Stomach (tissue), 9 donors: ENCODE results near the gene ECI2. TPM values are rescaled to one million over a fixed set of nuclear protein-coding genes. Genes with fewer than 3 reads are reported as not detected.

ENCODE experiments used
- DNase-seq, 2 donors: peaks; one replicate each; pipeline versions ENCODE4 v3.0.0 to v3.0.0-alpha.2; 2013 to 2019
- H3K27ac ChIP-seq, 5 donors: fragments of 200-600 bp in 4 of 5; sonication (generic) in 4 of 5; one replicate each; pipeline ENCODE4 v1.5.1; 2013 to 2019; ENCODE audit warnings: mild to moderate bottlenecking in 1 of 5, moderate library complexity in 1 of 5
- H3K27me3 ChIP-seq, 3 donors: fragments of 200-600 bp; sonication (generic); one replicate each; pipeline ENCODE4 v1.5.1; 2017 to 2019; ENCODE audit warnings: mixed run types in 1 of 3
- H3K36me3 ChIP-seq, 4 donors: fragments of 200-600 bp; sonication (generic); 1 replicate in 3 of 4; 2 replicates in 1 of 4; pipeline ENCODE4 v1.5.1; 2016 to 2019
- H3K4me1 ChIP-seq, 4 donors: fragments of 200-600 bp; sonication (generic); one replicate each; pipeline ENCODE4 v1.5.1; 2016 to 2019
- H3K4me3 ChIP-seq, 4 donors: fragments of 200-600 bp; sonication (generic) in 3 of 4; one replicate each; pipeline ENCODE4 v1.5.1; 2016 to 2019; ENCODE audit warnings: mild to moderate bottlenecking in 1 of 4
- H3K9me3 ChIP-seq, 4 donors: fragments of 200-600 bp; sonication (generic); one replicate each; pipeline ENCODE4 v1.5.1; 2016 to 2019
- CTCF ChIP-seq, 7 experiments: fragments of 450-650 bp in 4 of 7; fragments of 200-600 bp in 3 of 7; sonication (generic) in 3 of 7; IDR thresholded peaks; one replicate each; pipeline ENCODE4 v1.5.1; 2016 to 2019; ENCODE audit warnings: antibody characterized with exemption in 7 of 7, control low read depth in 2 of 7, mild to moderate bottlenecking in 1 of 7
- EP300 ChIP-seq: sonication (generic); formaldehyde crosslinking; IDR thresholded peaks from one replicate; pipeline ENCODE4 v1.6.1; 2017; ENCODE audit warnings: antibody characterized with exemption
- POLR2A ChIP-seq, 4 donors: fragments of 450-650 bp; IDR thresholded peaks; one replicate each; pipeline ENCODE4 v1.6.1; 2016; ENCODE audit warnings: antibody characterized with exemption in 4 of 4, control low read depth in 2 of 4, mild to moderate bottlenecking in 1 of 4, moderate library complexity in 1 of 4
- POLR2AphosphoS5 ChIP-seq, 3 donors: sonication (generic); formaldehyde crosslinking; IDR thresholded peaks; one replicate each; pipeline ENCODE4 v1.6.1; 2016; ENCODE audit warnings: antibody characterized with exemption in 3 of 3
- WGBS, 5 donors: extraction: QIAGEN DNeasy Blood & Tissue Kit in 3 of 5; methylation state at CpG; one replicate each; pipeline versions ENCODE4 v1.1.5 to v1.1.7; 2013 to 2018; 5-methylcytosine and 5-hydroxymethylcytosine counted together
- intact Hi-C: fragments of 100-400 bp; cut with DNase I; formaldehyde crosslinking; loops from one replicate; pipeline ENCODE4 v1.15.1; 2023; ENCODE audit warnings: low total_unique reads
- polyA plus RNA-seq, 3 donors: library from polyadenylated mRNA; stranded (reverse); fragments of 200-250 nt; gene quantifications; one replicate each; pipeline ENCODE4 v1.2.3, GENCODE V29; 2013
- total RNA-seq, 5 donors: library from RNA; depleted of rRNA; stranded (reverse); fragments of >200 nt; gene quantifications; one replicate each; pipeline versions ENCODE4 v1.1.0 to v1.2.3, GENCODE V29; 2014 to 2016
- donor health status: healthy with polysubstance abuse.
- donor health status: Bipolar disorder and iron deficiency.
- donor health status: healthy.

The ECI2 gene
- total and polyA plus RNA-seq, 8 donors: 22.8 to 107 (median 60.8) TPM

- 74 to 84% (median 80%) methylated on average over 8 of the region's 8 CpGs for WGBS, 5 donors
- Histone ChIP-seq H3K27ac (no peak overlapping the region), H3K36me3 (no peaks in the 10 kb centered on the region), H3K4me3 (no peak overlapping the region), H3K9me3 (no peaks in the 10 kb centered on the region), H3K4me1 (no peaks in the 10 kb centered on the region), H3K27me3 (no peaks in the 10 kb centered on the region)
- intact Hi-C loops: no loop called here
- DNase-seq: no peak
- TF ChIP-seq CTCF (IDR thresholded peaks at IDR 0.05) (no peak), EP300 (no peak), POLR2A (IDR thresholded peaks at IDR 0.05) (no peak), POLR2AphosphoS5 (IDR thresholded peaks at IDR 0.05) (no peak)
These were observed 43.5 kb upstream of the ECI2 start for GRCh38 chr6:4178737-4179333.

GRCh38 chr6:4176907-4177306 is 41.5 kb upstream of the ECI2 start:
- no peak overlapping the region for H3K27ac ChIP-seq
- no peaks in the 10 kb centered on the region for H3K36me3 ChIP-seq
- no peaks in the 10 kb centered on the region for H3K27me3 ChIP-seq
- no peaks in the 10 kb centered on the region for H3K9me3 ChIP-seq
- intact Hi-C loops: no loop called here
- no peak for DNase-seq
- TF ChIP-seq POLR2A (IDR thresholded peaks at IDR 0.05): no peak
- no peak for TF ChIP-seq EP300
- TF ChIP-seq CTCF (IDR thresholded peaks at IDR 0.05): no peak
- TF ChIP-seq POLR2AphosphoS5 (IDR thresholded peaks at IDR 0.05): no peak
- H3K4me1 ChIP-seq: peaks cover 0 to 4% (median 0%) of the 10 kb centered on the region in 4 donors
- 78 to 91% (median 90%) methylated on average over 2 of the region's 2 CpGs for WGBS, 5 donors
- no peak overlapping the region for H3K4me3 ChIP-seq

DNA sequence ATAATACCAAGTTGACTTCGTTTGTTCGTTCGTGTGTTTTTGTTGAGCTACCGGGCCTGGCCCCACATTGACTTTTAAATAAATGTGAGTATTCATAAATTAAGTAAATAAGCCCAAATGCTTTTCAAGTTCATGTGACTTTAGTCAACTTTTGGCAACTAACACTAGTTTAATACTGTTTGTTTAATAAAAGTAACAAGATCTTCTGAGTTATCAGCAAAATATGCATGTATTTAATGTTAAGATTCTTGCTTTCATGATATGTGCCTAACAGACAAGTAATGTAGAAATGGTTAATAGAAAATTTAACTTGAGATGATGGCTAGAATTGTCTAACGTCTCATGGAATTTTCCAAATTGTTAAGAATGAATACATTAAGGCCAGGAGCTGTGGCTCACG is 38.7 kb upstream of the ECI2 start:
- Histone ChIP-seq H3K27me3 (no peaks in the 10 kb centered on the region), H3K27ac (no peak overlapping the region), H3K9me3 (no peaks in the 10 kb centered on the region), H3K36me3 (no peaks in the 10 kb centered on the region), H3K4me1 (peaks cover 0 to 4% (median 0%) of the 10 kb centered on the region in 4 donors), H3K4me3 (no peak overlapping the region)
- intact Hi-C loops: no loop called here
- no peak for TF ChIP-seq CTCF (IDR thresholded peaks at IDR 0.05)
- TF ChIP-seq EP300: no peak
- 65 to 76% (median 69%) methylated on average over 6 of the region's 6 CpGs for WGBS, 5 donors
- no peak for DNase-seq

GRCh38 chr6:4172368-4172767 is 37.0 kb upstream of the ECI2 start:
- TF ChIP-seq POLR2AphosphoS5 (IDR thresholded peaks at IDR 0.05): no peak
- H3K27ac ChIP-seq: no peak overlapping the region
- no peaks in the 10 kb centered on the region for H3K27me3 ChIP-seq
- intact Hi-C loops: no loop called here
- H3K36me3 ChIP-seq: no peaks in the 10 kb centered on the region
- no peak overlapping the region for H3K4me3 ChIP-seq
- peaks cover 0 to 4% (median 0%) of the 10 kb centered on the region in 4 donors for H3K4me1 ChIP-seq
- no peak for DNase-seq
- WGBS, 5 donors: 30 to 43% (median 35%) methylated on average over 3 of the region's 3 CpGs
- H3K9me3 ChIP-seq: no peaks in the 10 kb centered on the region

DNA sequence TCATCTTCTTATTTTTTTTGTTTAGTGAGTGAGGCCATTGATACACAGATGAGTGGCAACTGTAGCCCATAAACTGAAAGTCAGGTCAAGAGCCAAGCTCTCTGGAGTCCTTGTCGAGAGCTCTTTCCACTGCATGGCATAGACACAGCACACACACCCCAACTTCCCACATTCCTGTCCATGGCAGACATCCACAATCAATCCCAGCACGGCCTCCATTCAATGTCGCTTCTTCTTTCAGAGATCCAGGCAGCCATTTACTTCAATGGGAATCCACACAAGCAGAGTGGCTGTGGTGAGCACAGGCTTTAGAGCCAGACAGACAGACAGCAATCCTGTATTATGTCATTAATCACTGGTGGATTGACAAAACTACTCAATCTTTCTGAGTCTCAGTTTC is 34.9 kb upstream of the ECI2 start:
- H3K27ac ChIP-seq: no peak overlapping the region
- 90 to 95% (median 93%) methylated on average over 3 of the region's 3 CpGs for WGBS, 5 donors

More for the DNA sequence above, 34.9 kb upstream of the ECI2 start:
- peaks cover 0 to 4% (median 0%) of the 10 kb centered on the region in 4 donors for H3K4me1 ChIP-seq
- DNase-seq: no peak
- TF ChIP-seq EP300: no peak
- TF ChIP-seq CTCF (IDR thresholded peaks at IDR 0.05): no peak
- TF ChIP-seq POLR2A (IDR thresholded peaks at IDR 0.05): no peak
- TF ChIP-seq POLR2AphosphoS5 (IDR thresholded peaks at IDR 0.05): no peak
- no peaks in the 10 kb centered on the region for H3K36me3 ChIP-seq
- no peak overlapping the region for H3K4me3 ChIP-seq
- H3K9me3 ChIP-seq: no peaks in the 10 kb centered on the region
- intact Hi-C loops: no loop called here
- H3K27me3 ChIP-seq: no peaks in the 10 kb centered on the region
